ENCODE data around the gene SLC6A9. TPM values are rescaled to one million over a fixed set of nuclear protein-coding genes. Genes with fewer than 3 reads are reported as not detected.
A peak's percentile ranks its signal among the peaks of the same experiment; 100 is the strongest.

The SLC6A9 gene
- total RNA-seq, 4 donors from 2014 or later = 0.16 to 0.63 (median 0.29) TPM; not detected in 1

DNA sequence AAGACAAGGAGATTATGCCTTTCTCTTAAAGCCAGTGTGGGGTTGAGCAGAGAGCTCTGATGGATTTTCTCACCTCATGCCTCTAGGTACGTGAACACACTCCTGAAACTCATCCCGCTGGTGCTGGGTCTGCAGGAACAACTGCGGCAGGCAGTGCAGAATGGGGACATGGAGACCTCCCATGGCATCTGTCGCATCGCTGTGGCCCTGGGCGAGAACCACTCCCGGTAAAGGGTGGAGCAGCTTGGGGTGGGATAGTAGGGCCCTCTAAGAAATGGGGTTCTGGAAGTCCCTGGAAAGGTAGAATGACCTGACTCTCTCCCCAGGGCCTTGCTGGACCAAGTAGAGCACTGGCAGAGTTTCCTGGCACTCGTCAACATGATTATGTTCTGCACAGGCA lies 75.0 kb downstream of the SLC6A9 start:
- Histone ChIP-seq H3K36me3 (peaks cover 0 to 54% of the 10 kb centered on the region in 2 donors), H3K27ac (peak overlapping the region in 2 of 4 donors; percentile 26 to 72), H3K4me3 (no peak overlapping the region), H3K9me3 (no peaks in the 10 kb centered on the region), H3K4me1 (peaks cover 43 to 44% of the 10 kb centered on the region in 2 donors), H3K27me3 (no peaks in the 10 kb centered on the region)
- in situ Hi-C loops (cut with MboI; ENCODE audit: low sequenced_read_pairs in 4 of 4) (no loop called here), intact Hi-C loops (cut with DNase I; ENCODE audit: low total_unique reads) (no loop called here)
- ATAC-seq = no peak
- TF ChIP-seq, protein P1, sequence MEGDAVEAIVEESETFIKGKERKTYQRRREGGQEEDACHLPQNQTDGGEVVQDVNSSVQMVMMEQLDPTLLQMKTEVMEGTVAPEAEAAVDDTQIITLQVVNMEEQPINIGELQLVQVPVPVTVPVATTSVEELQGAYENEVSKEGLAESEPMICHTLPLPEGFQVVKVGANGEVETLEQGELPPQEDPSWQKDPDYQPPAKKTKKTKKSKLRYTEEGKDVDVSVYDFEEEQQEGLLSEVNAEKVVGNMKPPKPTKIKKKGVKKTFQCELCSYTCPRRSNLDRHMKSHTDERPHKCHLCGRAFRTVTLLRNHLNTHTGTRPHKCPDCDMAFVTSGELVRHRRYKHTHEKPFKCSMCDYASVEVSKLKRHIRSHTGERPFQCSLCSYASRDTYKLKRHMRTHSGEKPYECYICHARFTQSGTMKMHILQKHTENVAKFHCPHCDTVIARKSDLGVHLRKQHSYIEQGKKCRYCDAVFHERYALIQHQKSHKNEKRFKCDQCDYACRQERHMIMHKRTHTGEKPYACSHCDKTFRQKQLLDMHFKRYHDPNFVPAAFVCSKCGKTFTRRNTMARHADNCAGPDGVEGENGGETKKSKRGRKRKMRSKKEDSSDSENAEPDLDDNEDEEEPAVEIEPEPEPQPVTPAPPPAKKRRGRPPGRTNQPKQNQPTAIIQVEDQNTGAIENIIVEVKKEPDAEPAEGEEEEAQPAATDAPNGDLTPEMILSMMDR (IDR thresholded peaks at IDR 0.05 in 4 of 5, conservative IDR thresholded peaks at IDR 0.05 in 1 of 5) = no peak
- no peak for TF ChIP-seq POLR2A (IDR thresholded peaks at IDR 0.05)
- DNase-seq = no peak

DNA sequence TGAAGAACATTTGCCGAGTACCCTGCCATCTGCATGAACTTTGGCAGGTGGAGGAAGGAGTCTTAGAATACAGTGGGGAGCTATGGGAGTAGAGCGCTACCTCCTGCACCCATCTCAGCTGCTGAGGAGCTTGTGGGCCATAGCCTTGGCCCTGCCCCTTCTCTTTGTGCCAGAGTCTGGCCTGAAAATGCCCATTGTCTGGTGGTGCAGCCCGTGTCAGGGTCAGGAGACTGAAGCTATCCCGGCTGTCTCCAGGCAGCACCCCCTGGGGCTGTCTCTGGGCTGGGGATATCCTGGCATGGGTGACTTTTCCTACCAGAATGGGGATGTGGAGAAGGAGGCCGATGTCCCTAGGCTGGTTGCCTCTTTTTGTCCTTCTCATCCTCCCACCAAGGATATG lies 77.2 kb downstream of the SLC6A9 start:
- in situ Hi-C loops (cut with MboI; ENCODE audit: low sequenced_read_pairs in 4 of 4) (no loop called here), intact Hi-C loops (cut with DNase I; ENCODE audit: low total_unique reads) (loop anchor here (5.0 kb wide), 1 partner anchor 823 kb away; the partner anchor contains the start of gene RPS8)
- TF ChIP-seq, protein P1 (IDR thresholded peaks at IDR 0.05 in 4 of 5, conservative IDR thresholded peaks at IDR 0.05 in 1 of 5) = no peak
- TF ChIP-seq POLR2A (IDR thresholded peaks at IDR 0.05) = no peak
- H3K4me1 ChIP-seq = peaks cover 65% of the 10 kb centered on the region in 2 donors
- H3K27me3 ChIP-seq = no peaks in the 10 kb centered on the region
- peaks cover 0 to 44% of the 10 kb centered on the region in 2 donors for H3K36me3 ChIP-seq
- no peaks in the 10 kb centered on the region for H3K9me3 ChIP-seq
- DNase-seq (no peak), ATAC-seq (no peak)
- no peak overlapping the region for H3K4me3 ChIP-seq
- peak overlapping the region in 3 of 4 donors; percentile 33 to 97 (median 56) for H3K27ac ChIP-seq

- no peaks in the 10 kb centered on the region for H3K9me3 ChIP-seq
- peak overlapping the region; percentile 33 to 97 (median 73) for H3K27ac ChIP-seq
- peaks cover 0 to 37% of the 10 kb centered on the region in 2 donors for H3K36me3 ChIP-seq
- H3K27me3 ChIP-seq = no peaks in the 10 kb centered on the region
- ATAC-seq (no peak), DNase-seq (no peak)
- in situ Hi-C loops (cut with MboI; ENCODE audit: low sequenced_read_pairs in 4 of 4) (no loop called here), intact Hi-C loops (cut with DNase I; ENCODE audit: low total_unique reads) (loop anchor here (5.0 kb wide), 1 partner anchor 824 kb away; the partner anchor contains the start of gene RPS8)
- H3K4me1 ChIP-seq = peaks cover 72% of the 10 kb centered on the region in 2 donors
- H3K4me3 ChIP-seq = no peak overlapping the region
- TF ChIP-seq POLR2A (IDR thresholded peaks at IDR 0.05) = no peak
- TF ChIP-seq, protein P1 (IDR thresholded peaks at IDR 0.05 in 4 of 5, conservative IDR thresholded peaks at IDR 0.05 in 1 of 5) = no peak
These were observed 77.9 kb downstream of the SLC6A9 start for GRCh38 chr1:43953361-43953760.

GRCh38 chr1:43952731-43953346 lies 78.4 kb downstream of the SLC6A9 start:
- Histone ChIP-seq H3K36me3 (peaks cover 0 to 32% of the 10 kb centered on the region in 2 donors), H3K27ac (peak overlapping the region; percentile 56 to 97 (median 94)), H3K4me1 (peaks cover 77% of the 10 kb centered on the region in 2 donors), H3K4me3 (no peak overlapping the region), H3K9me3 (no peaks in the 10 kb centered on the region), H3K27me3 (no peaks in the 10 kb centered on the region)
- ATAC-seq (no peak), DNase-seq (no peak)
- intact Hi-C loops (cut with DNase I; ENCODE audit: low total_unique reads) (loop anchor here (5.0 kb wide), 1 partner anchor 824 kb away; the partner anchor contains the start of gene RPS8), in situ Hi-C loops (cut with MboI; ENCODE audit: low sequenced_read_pairs in 4 of 4) (no loop called here)
- no peak for TF ChIP-seq POLR2A (IDR thresholded peaks at IDR 0.05)
- TF ChIP-seq, protein P1 (IDR thresholded peaks at IDR 0.05 in 4 of 5, conservative IDR thresholded peaks at IDR 0.05 in 1 of 5) = no peak

Measured in gastrocnemius medialis (tissue), 4 donors.